HG03066 (cell line): ENCODE results near the gene FRMPD1.

Experiments used
- ATAC-seq: cut with Tn5 transposase; IDR thresholded peaks from one replicate; pipeline ENCODE4 v1.9.1; 2021; ENCODE audit warnings: low read depth; ENCODE audit not compliant: unreplicated experiment

FRMPD1 gene

GRCh38 chr9:37678789-37679273 lies 28.1 kb downstream of the FRMPD1 start:
- no peak for ATAC-seq

- ATAC-seq: no peak
Observed at GRCh38 chr9:37679649-37680402, 29.1 kb downstream of the FRMPD1 start.

GRCh38 chr9:37682951-37683350 lies 32.2 kb downstream of the FRMPD1 start:
- no peak for ATAC-seq

- ATAC-seq: no peak
Observed at GRCh38 chr9:37683531-37684371, 33.0 kb downstream of the FRMPD1 start.

- ATAC-seq: no peak
Observed at GRCh38 chr9:37692622-37693221, 42.0 kb downstream of the FRMPD1 start.

- no peak for ATAC-seq
Observed at GRCh38 chr9:37693260-37693659, 42.5 kb downstream of the FRMPD1 start.

- ATAC-seq: no peak
Observed at GRCh38 chr9:37694355-37694754, 43.6 kb downstream of the FRMPD1 start.

- ATAC-seq: no peak
Observed at GRCh38 chr9:37696528-37696927, 45.8 kb downstream of the FRMPD1 start.

GRCh38 chr9:37700131-37700530 lies 49.4 kb downstream of the FRMPD1 start:
- ATAC-seq: no peak

GRCh38 chr9:37700900-37701299 lies 50.1 kb downstream of the FRMPD1 start:
- ATAC-seq: no peak

- no peak for ATAC-seq
Observed at GRCh38 chr9:37705787-37706186, 55.0 kb downstream of the FRMPD1 start.

GRCh38 chr9:37706290-37706689 lies 55.5 kb downstream of the FRMPD1 start:
- ATAC-seq: no peak

GRCh38 chr9:37707748-37708147 lies 57.0 kb downstream of the FRMPD1 start:
- no peak for ATAC-seq

GRCh38 chr9:37710046-37710445 lies 59.3 kb downstream of the FRMPD1 start:
- ATAC-seq: no peak

GRCh38 chr9:37715260-37715659 lies 64.5 kb downstream of the FRMPD1 start:
- no peak for ATAC-seq

- no peak for ATAC-seq
Observed at GRCh38 chr9:37715991-37716505, 65.3 kb downstream of the FRMPD1 start.

- ATAC-seq: no peak
Observed at GRCh38 chr9:37719526-37719925, 68.8 kb downstream of the FRMPD1 start.

- no peak for ATAC-seq
Observed at GRCh38 chr9:37727013-37727412, 76.3 kb downstream of the FRMPD1 start.

- no peak for ATAC-seq
Observed at GRCh38 chr9:37729499-37729898, 78.7 kb downstream of the FRMPD1 start.

- no peak for ATAC-seq
Observed at GRCh38 chr9:37730256-37730655, 79.5 kb downstream of the FRMPD1 start.

- ATAC-seq: no peak
Observed at GRCh38 chr9:37730839-37731238, 80.1 kb downstream of the FRMPD1 start.
